Fibroblast of the conjunctiva (primary cell): ENCODE data around the gene ADPRS.

Experiments used
- DNase-seq: peaks from one replicate; pipeline ENCODE4 v3.0.0-alpha.2; 2010; ENCODE audit warnings: low read depth

Gene ADPRS

DNA sequence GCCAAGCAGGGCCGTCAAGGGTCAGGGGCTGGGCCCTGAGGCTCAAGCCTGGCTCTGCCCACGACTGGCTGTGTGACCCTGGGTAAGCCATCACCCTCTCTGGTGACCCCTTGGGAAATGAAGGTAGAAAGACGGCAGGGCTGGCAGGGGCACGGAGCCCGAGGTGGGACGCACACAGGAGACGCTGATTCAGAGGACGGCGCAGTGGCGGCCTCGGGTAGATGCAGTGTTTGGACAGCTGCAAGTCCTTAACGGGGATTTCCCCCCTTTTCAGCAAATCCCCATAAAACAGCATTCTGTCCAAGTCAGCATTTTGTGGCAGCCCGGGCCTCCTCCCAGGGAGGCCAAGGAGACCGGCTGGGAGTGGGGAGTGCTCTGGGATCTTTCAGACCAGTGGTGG lies 19.6 kb downstream of the ADPRS start:
- peak; percentile 49 for DNase-seq

DNA sequence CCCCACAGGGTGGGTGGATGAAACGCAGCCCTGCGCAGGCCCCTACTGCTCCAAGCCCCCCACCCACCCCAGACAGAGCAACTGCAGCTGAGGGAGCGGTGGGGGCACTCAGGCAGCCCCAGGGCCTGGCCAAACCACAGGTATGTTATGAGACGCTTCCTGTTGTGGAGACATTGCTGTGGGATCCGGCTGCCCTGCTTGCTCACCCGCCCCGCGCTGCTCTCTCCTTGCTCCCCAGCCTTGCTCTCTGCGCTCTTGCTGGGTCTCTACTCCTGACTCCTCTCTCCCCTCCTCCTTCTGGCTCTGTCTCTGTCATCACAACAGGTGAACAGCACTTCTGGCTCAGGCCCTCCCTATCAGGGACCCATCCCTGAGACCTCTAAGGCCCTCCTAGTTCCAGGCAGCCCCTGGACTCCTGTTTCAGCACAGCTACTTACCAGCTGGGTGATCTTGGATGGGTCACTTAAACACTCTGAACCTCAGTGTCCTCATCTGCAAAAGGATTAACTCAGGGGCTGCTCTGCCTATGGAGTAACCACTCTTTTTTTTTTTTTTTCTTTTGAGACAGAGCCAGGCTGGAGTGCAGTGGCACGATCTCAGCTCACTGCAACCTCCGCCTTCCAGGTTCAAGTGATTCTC lies 20.5 kb downstream of the ADPRS start:
- no peak for DNase-seq

DNA sequence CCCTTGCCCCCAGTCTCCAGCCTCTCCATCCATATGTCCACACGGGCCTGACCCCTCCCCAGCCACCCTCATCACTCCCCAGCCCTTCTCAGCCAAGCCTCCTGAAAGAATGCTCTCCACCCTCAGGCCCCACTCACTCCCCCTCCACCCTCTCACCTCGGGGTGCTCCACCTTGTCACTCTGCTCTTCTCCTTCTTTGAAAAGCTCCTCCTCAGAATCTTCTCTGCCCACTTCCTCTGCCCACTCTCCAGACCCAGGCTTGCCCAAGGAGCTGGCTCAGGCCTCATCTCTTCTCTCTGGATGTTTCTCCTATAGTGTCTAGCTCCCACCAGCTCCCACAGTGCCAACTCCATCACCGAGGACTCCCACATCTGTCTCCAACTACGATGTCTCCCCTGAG lies 22.5 kb downstream of the ADPRS start:
- no peak for DNase-seq

DNA sequence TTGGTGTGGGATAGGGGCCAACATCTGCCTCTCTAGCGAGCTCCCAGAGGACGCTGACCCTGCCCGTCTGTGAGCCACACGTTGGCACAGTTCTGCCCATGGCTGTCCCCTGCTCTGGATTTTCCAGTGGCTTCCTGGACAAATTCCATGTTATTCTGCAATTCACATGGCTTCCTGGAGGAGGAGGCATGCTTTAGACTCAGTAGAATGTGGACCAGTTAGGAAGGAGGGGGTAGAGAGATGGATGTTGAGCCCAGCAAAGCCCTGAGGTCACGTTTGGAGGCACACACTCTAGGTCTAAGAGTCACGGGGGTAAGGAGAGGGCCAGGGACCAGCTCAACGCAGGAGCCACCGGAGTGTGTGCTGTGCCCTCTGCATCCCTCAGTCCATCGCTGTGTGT lies 24.1 kb downstream of the ADPRS start:
- no peak for DNase-seq

DNA sequence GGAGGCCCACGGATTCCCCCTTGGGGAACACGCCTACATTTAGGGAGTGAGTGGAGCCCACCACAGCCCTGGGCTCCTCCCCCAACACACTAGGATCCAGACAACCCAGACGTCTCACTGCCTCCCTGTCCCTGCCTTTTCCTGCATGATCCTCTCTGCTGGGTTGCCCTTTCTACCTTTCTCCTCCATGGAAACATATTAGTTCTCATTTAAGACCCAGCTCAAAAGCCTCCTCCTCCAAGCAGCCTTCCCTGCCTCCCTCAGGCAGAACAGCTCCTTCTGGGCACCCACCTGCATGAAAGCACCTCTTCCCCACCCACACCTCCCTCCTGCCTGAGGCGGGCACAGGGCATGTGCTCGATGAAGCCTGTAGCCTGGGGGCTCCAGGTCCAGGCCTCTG lies 25.7 kb downstream of the ADPRS start:
- no peak for DNase-seq

DNA sequence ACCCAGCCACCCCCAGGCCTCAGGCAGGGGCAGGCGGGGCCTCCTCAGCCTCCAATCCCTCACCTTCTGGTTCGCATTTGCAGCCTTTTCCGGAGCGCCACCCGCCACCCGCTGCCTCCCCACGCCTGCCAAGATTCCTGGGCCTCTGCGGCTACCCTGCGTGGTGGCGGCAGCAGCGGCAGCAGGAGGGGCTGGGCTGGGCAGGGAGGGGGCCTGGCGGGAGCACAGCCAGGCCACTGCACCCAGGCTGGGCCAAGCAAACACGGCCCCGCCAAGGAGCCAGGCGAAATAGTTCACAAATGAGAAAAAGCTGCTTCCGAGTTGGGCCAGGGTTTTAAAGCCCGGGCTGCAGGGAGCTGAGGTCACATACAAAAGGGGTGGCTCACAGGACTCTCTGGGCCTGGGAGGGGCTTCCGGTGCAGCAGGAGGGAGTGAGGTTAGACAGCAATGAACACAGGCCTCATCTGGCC lies 26.5 kb downstream of the ADPRS start:
- peak; percentile 75 for DNase-seq

DNA sequence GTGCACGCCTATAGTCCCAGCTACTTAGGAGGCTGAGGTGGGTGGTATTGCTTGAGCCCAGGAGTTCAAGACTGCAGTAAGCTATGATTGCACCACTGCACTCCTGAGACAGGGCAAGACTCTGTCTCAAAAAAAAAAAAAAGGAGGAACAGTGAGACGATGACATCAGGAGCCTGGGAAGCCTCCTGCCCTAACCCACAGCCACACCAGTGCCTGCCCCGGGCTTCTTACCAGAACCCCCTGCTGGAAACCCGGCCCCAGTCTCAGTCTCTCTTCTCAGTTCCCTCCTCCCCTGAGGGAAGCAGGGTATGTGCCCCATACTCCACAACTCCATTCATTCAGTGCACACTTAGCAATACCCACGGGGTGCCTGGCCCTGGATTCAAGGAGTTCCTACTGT lies 27.2 kb downstream of the ADPRS start:
- DNase-seq, result no peak

DNA sequence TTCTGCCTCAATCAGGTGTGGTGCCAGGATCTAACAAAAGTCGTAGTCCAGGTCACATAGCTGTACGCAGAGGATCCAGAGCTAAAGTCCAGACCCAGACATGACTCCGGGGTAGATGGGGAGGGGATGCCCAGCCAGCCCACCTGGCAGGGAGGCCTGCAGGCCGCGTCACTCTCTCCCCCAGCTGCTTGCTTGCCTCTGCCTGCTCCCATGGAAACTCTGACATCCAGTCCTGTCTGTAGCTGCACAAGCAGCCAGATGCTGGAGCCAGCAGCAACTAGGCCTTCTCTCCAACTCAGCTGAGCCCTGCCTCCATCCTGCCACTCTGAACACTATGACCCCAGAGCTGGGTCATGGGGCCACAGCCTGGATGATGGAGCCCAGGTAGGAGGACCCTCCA lies 28.2 kb downstream of the ADPRS start:
- no peak for DNase-seq

DNA sequence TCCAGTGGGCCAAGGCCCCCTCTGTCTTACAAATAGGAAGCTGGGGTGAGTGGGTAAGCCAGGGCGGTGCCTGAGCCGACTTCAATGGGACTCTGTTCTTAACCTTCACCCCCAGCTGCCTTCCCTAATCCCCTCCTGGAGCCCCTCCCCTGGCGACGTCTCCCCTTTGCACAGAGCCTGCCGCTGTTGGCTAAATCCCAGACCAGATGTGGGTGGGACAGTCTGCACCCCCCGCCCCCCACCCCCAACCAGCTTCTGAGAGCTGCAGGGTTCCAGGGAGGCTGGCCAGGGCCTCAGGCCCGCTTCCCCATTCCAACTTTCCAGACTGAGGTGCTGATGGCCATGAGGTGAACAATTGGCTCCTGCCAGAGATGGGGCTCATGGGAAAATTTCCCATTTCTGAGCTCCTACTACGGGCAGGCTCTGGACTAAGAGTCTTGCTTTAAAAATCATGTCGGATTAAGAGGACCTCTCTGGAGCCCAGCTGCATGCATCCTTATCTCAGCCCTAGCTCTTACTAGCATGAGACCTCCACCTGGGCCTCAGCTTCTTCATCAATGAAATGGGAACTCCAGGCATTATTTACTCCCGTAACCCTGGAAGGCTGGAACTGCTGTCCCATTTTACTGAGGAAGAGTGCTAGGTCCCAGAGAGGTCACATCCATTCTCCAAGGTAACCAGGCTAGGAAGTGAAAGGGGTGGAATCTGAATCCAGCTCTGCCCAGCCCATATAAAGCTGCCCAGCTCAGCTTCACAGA lies 29.9 kb downstream of the ADPRS start:
- DNase-seq, result no peak

DNA sequence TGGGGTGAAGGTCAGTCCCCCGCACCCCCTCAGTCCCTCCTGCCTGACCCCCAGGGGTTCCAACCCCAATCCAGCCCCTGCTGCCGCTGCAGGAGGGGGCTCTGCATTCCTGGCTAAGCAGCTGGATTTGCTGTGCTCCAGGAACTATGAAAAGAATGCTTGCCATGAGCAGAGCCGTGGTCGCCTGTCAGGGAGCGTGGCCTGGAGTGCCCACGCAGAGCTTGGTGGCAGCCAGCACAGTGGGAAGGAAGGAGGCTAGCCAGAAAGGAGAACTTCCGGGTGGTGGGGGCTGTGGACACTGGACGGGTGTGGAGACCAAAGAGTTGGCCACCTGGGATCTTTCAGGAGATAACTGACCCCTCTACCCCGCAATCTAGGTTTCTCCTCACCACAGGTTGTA lies 30.8 kb downstream of the ADPRS start:
- DNase-seq, result no peak

DNA sequence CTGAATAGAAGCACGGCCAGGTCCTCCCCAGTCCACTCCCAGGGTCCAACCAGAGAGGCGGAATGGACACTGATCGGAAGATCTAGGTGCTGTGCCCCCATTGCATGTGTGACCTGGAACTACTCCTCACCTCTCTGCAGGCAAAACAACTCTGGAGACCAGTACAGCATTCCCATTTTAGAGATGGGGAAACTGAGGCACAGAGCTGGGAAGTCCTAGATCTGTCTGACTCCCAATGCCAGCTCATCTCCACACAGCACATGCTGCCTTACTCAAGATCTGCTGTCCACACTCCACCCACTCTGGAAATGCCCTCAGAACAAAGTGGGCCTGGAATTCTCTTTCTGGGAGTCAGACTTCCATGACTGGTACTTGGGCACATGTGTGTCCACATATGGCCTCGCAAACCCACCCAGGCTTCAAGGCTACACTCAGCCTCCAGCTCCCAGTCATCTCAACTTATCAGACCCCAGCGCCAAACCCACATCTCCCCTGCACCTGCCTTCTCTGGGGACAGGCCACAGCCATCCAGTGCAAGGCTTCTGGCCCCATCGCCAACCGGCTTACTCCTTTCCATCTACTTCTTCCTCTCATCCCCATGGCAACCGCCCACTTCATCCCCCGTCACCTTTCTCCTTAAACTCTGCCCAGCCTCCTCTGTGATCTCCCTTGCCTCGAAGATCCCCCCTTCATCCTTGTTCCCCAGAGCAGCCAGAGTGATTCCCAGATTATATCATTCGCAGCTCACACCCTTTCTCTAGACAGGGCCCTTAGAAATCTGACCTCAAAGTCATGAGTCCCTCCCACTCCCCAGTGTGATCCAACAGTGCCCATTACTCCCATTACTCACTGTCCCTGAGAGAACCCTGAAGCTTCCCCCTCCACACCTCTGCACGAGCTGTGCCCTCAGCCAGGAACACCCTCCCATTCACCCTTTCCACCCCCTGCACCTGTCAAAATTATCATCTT lies 33.7 kb downstream of the ADPRS start:
- no peak for DNase-seq

DNA sequence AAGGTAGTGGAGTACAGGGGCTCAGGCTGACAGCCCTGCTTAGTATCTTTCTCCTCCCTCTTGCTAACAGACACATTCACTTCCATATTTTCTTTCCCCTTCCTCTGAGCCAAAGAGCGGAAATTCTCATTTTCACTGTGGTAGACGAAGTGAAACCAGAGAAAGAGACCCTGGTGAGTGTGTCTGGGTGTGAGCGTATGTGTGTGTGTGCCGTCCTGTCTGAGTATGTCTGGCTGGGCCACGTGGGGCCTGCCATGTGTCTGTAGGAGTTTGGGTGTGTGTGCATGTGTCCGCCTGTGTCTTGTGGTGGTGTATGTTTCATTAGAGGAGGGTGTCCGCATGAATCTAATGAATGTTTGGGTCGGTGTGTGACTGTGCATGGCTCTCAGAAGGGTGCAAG lies 34.7 kb downstream of the ADPRS start:
- no peak for DNase-seq

DNA sequence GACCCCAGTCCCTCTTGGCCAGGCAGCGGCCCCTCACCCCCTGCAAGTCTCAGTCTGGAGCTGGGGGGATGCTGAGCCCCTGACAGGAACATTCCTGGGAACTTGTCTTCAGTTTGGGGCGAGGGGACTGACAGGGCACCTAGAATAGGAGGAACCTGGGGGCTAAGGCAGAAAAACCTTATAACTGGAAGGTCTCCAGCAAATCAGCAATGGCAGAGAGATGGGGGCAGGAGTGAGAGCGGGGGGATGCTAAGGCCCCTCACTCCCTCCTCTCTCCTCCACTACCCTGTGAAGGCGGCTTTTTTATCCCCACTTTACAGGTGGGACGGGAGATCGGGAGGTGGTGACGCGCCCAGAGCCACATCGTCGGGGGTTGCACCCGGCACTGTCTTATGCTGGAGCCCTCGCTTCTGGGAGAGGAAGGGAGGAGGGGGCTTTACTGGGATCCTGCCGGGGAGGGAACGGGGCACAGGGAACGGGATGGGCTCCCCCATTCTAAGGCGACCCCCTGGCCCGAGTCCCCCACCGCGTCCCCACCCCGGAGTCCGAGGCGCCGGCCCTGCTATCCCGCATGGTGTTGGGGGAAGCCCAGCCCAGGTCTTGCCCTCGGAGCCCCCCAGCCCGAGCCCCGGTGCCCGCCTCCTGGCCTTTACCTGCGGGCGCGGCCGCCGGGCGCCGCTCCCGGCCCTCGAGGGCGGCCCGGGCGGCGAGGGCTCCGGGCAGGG lies 35.9 kb downstream of the ADPRS start:
- no peak for DNase-seq

DNA sequence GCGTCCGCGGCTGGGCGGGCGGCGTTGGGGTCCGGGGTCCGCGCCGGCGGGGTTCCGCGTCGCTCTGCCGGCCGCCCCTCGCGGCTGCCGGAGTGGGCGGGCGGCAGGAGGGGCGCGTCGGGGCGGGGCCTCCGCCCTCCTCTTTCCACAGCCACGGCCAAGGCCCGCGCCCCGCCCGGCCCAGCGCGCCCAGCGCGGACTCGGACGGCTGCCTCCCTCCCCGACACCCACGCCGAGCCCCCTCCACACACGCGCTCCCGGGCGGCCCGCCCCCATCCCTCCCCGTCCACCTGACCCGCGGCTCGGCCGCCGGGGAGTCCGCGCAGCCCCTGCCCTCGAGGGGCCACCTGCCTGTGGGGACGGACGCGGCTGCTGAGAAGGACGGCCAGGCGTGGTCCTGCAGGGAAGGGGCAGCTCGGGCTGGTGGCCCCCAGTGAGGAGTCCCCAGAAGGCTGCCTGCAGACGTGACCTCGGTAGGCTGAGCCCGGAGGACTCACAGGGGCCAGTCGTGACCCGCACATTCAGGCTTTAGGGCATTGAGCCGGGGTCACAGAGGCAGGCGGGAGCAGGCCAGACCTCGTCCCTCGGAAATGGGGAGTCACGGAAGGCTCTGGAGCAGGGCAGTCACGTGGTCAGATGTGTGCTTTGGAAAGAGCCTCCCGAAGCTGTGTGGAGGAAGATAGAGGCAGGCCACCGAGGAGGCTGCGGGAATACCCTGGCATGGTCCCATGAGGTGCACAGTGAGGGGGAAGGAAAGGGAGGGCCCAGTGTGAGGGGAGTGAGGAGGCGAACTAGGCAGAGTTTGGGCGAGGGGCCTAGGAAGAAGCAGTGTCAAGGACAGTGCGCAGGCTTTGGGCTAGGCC lies 36.7 kb downstream of the ADPRS start, which contains the start of gene COL8A2:
COL8A2 (minus strand) TSS at position 94 of the 863 bp plus-strand sequence. CDS start 24,980 bp downstream, outside the sequence.
- DNase-seq, result no peak

DNA sequence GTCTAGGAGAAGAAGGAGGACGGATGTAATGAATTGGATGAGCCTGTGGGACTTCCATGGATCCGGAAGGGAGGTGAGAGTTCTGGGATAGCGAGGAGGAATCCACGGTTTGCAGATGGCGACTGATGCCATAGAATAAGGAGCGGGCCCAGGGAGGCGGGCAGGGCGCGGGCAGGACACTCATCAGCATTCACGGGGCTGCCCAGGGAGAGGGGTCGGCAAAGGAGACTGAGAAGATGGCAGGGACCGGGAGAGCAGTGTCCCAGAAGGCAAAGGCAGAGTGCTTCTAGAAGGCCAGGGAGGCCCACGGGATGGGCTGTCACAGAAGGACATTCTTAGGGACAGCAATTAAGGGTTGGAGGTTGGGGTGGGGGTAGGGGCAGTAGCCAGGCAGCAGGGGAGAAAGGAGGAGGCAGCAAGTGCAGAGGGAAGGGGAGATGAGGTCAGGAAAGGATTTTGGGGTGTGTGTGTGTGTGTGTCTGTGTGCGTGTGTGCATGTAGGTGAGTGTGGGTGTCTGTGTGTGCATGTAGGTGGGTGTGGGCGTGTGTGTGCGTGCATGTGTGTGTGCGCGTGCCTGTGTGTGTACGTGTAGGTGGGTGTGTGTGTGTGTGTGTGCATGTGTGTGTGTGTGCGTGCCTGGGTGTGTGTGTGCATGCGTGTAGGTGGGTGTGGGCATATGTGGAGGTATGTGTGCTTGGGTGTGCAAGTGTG lies 37.5 kb downstream of the ADPRS start:
- no peak for DNase-seq

DNA sequence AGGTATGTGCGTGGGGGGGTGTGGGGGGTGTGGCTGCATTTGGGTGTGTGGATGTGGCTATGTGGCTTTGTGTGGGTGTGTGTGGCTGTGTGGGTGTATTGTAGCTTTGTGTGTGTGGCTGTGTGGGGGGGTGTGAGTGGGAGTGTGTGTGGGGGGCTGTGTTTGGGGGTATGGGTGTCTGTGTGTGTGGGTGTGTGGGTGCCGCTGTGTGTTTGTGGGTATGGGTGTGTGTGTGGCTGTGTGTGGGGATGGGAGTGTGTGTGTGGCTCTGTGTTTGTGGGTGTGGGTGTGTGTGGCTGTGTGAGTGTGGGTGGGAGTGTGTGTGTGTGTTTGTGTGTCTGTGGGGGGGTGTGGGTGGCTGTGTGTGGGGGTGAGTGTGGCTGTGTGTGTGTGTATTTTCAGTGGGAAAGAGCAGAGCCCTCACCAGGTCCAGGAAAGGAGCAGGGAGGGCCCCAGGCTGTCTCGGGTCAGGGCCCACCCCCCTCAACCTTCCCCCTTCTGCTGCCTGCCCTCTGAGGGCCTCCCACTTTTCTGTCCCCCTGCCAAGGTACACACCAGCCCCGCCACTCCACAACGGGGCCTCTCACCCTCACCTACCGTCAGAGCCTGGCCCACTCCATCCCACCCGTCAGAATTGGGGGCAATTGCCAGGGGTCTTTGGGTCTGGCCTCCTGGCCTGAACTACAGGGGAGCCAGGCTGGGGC lies 38.3 kb downstream of the ADPRS start:
- no peak for DNase-seq

DNA sequence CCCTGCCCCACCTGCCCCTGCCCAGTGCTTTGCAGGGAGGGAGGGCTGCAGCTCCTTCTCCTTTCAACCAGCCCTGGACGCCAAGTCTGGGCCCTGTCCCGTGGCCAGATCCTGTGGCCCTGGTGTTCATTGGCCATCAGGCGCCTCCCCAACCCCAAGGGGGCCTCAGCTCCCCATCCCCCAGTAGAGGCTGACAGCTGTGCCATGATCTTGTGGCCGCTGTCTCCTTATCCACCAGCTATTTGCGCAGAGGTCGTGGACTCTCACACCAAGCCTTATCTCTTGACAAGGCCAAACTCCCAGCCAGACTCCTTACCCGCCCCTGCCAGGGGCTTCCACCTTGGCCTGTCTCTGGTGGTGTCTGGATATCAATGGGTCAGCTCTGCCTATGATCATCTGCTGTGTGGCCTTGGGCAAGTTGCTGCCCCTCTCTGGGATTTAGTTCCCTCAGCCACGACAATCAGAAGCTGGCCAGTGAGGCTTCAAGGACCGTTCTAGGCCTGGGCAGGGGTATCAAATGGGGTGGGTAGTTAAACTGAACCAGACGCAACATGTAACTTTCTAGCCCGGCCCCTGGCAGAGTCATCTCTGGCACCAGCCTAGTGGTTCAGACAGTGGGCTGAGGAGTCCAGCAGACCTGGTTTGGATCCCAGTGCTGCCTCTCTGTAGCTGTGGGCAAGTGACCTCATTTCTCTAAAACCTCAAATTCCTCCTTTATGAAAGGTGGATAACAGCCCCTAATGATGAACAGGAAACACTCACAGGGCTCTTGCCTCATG lies 39.6 kb downstream of the ADPRS start:
- DNase-seq, result no peak

DNA sequence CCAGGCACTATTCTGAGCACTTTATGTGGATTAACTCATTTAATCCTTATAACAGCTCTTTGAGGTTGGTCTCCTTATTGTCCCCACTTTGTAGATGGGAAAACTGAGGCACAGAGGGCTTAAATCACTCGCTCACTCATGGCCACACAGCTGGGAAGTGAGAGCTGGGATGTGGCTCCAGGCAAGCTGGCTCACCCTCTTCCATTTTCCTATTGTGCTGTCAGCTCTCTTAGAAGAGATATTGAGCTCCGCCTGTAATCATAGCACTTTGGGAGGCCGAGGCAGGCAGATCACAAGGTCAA lies 40.2 kb downstream of the ADPRS start:
- no peak for DNase-seq

DNA sequence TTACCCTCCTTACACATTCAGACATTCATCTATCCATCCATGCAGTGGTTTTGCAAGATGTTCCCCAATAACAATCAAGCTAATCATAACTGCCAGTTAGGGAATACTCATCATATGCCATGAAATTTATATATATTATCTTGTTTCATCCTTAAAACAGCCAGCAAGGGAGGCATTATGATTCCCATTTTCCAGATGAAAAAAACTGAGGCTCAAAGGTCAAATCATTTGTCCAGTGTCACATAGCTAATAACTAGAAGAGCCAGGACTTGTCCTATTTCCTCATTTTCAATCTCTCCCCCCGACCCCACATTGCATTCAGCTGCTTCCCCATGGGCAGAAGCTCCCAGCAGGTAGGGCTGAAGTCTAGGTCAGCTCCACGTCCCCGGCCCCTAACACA lies 43.3 kb downstream of the ADPRS start:
- DNase-seq, result no peak
